ENCODE data around the gene NMNAT3.

The NMNAT3 gene

DNA sequence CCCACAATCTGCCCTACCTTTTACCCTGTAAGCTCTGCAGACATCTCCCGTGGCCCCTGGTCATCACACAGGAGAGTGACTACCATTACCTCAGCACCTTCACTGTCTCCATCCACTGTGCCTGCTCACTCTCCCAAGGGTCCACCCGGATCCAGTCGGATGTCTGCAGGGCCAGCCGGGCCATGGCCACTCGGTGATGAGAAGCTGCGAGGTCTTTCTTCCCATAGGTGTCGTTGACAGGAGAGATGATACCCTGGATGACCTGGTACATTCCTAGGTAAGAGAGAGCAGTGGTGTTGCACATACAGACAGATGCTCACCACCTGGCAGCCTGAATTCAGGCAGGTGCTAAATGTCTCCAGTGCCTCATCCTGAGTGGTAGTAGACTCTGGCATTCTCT, 99.0 kb downstream of the NMNAT3 start:
- no peak for DNase-seq (ENCODE audit: low read depth in 2 of 2)

DNA sequence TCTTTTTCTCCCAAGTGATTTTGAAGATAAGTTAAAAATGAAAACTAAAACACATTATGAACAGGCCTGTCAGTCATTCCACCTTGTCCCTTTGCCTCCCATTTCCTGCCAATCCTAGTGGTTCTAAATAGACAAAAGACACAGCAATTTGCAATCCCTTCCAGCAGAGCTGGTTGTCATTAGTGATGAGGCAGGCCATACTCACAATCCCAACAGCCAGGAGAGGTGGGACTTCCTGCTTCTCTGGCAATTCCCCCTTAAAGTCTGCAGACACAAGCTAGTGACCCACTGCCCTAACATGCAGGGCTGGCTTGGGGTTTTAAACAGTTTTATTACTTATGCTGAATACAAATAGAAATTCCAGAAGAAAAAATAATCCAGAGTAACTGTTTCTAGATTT, 99.9 kb downstream of the NMNAT3 start:
- no peak for DNase-seq (ENCODE audit: low read depth in 2 of 2)

DNA sequence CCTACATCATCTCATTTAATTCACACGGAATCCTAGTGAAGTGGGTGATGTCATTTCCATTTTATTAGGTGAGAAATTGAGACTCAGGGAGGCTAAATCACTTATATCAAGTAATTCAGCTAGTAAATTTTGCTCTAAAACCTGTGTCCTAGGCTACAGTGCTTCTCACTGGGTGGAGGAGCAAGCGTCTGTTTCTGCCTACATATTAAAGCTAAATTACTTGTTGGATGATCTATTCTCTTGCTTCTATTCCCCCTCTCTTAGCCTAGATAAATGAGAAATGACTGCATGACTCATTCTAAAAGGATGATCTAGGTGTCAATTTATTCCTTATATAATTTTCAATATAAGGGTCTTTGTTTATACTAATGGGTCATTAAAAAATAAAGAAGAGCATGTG, 100.4 kb downstream of the NMNAT3 start:
- DNase-seq (ENCODE audit: low read depth in 2 of 2) = no peak

DNA sequence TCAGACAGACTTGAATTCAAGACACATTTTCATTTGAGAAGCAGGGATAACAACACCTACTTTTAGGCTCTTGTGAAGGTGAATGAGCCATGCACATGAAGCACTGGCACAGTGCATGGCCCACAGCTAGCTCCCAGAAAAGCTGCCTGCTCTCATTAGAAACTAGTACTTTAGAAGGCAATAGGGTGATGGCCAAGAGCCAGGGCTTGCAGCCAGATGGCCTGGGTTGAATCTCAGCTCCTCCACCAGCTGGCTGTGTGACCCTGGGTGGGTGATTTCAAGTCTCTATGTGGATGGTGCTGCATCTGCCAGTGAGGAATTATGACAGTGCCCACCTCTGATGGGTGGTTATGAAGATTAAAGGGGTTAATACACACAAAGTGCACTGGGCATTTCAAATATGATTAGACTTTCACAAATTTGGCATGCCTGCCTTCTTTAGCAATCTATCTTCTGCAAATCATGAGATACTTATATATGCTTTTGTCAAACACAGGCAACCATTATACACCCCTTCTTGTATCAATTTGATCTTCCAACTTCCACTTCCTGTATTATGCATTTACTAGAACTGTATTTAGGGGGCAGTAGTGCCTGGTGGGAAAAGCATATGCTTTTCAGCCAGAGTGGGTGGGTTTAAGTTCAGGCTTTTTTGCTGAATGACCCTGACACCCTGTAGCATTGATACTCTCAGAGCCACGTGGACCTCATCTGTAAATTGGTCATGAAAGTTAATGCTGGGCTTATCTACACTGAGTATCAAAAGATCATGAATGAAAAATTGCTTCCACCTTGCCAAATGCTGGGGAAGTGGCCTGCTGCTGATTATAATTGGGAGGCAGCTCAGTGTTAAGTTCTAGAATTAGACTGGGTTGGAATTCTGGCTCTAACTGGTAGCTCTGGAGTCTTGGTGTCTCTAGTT, 103.5 kb downstream of the NMNAT3 start:
- DNase-seq (ENCODE audit: low read depth in 2 of 2) = no peak

DNA sequence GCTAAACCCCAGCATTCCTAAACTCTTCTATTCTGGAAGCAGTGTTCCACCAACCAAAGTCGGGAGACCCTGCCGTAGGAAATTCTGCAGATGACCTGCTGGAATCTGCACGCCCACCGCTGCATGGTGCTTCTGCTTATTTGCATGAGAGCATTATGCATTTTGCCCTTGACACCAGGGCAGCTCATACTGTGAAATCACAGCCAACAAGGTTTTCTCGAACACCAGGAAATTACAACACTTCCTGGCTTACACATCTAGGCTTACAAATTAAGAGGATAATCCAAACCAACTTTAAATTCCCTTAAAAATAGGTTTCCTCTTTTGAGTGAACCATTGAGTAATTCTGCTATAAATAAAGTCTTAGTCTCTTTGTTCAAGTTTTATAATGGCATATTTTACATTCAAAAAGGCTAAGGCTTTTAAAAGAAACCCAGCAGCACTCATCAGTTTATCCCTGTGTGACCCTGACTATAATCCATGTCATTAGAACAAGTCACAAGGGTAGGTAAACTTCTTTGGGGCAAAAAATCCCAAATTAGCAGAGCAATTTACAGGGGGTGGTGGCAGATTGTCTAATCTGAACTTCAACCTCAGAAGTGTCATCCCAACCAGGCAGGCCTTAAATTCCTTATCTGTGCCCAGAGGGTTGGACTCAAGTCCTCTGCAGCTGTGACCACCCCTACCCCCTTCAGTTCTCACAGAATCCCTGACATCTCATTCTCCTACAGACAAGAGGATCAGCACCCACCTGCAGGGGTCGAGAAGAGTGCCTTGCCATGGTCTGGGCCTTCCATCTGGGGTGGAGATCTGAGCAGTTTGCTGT, 104.7 kb downstream of the NMNAT3 start:
- DNase-seq (ENCODE audit: low read depth in 2 of 2) = no peak

DNA sequence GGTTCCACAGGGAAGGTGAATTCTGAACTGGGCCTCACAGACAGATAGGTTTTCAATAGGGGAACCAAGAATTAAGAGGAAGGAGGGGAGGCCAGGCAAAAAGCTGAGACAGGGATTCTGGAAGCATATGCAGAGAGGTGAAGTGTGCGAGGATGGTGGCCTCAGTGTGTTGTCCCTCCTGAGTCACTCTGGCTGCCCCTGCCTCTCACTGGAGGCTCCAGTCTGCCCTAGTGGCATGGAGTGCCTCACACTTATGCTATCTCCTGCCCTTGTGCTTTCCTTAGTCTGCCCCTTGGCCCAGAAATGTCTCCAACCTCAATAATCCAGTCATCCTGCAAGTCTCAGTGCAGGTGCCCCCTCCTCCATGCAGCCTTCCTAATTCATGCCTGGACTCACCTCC, 106.1 kb downstream of the NMNAT3 start:
- DNase-seq (ENCODE audit: low read depth in 2 of 2) = no peak

DNA sequence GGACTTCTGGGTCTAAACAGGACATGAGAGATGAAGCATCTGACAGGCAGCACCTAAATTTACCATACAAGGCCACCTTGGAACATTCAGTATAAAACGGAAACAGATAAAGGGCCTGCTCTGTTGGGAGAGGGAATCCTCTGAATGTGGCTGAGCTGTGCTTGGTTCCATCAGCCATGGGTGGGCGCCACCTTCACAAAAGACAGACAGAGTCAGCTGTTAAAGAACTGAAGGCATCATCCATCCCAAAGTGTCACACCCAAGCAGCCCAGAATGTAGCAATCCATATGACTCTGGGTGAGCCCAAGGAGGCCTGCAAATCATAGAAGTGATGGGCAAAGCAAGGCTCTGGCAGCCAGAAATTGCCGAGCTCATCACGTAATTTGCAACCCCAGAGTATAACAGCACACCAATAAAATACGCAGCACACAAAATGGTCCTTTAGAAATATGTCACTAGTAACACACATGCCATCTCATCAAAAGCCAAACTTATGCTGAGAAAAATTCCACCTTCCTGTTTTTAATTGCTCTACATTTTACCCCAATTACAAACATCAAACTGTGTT, 113.4 kb downstream of the NMNAT3 start:
- no peak for DNase-seq (ENCODE audit: low read depth in 2 of 2)

DNA sequence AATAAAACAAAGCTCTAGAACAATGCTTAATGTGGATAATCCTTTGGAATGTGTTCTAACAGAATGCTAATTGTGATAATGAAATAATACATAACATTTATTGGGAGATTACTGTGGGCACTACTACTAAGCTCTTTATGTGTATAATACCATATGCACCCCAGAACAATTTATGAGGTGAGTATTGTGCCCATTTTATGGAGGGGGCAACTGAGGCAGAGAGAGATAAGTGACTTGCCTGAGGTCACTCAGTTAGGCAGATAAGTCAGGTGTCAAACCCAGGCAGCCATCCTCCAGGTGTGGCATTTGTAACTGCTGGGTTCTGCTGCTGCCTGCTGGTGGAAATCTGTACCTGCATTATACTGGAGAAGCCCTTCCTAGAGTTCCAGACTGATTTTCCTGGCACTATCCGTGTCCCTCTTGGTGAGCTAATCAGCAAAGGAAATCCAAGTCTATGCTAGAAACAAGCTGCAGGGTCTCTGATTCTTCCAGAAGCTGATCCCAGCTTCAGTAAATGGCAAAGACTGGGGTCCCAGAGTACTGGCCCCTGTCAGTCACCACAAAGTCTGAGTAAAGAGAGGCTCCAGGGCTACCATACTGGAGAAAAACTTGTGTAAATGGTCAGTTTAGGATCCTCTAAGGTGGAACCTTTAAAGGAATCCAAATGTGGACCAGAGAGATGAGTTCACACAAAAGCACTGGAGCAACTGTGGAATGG, 115.7 kb downstream of the NMNAT3 start:
- no peak for DNase-seq (ENCODE audit: low read depth in 2 of 2)

DNA sequence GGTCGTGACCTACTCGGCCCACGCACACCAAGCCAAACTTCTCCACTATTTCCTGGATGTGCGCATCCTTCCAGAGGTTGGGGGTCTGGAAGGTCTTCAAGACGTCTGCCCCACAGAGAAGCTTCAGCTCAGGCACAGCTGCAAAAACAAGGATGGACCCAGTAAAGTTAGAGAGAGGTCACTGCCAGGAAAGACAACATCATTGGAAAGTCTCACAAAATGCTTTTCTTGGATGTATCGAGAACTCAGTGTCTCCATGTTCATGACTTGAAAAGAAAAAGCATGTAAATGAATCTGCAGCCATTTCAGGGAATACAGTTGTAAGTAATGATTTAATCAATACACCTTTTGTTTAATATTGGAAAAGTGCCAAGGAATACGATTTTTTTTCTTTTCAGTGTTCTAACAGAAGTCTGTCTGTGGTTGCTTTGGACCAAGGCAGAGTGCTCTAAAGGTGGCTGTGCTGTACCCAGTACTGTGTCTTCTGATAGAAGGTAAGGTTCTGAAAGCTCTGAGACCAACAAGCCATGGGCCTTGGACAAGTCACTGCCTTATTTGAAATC, 116.4 kb downstream of the NMNAT3 start:
- DNase-seq (ENCODE audit: low read depth in 2 of 2) = no peak

DNA sequence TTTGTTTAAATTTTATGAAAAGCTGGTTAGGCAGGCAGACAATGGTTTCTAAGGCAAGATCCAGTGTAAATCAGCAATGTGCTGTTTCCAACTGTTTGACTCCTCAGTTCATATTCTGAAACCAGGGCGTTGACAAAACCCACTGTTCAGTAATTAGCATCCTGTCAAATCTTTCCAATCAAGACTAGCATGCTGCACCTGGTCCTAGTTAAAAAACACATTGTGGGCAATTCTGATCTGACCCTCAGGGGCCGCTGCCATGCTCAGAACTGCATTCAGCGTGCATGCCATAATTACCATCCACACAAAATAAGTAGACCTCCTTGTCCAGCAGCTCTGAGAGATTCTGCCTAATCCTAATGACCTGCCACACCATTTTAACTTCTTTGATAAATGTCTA, 117.4 kb downstream of the NMNAT3 start:
- DNase-seq (ENCODE audit: low read depth in 2 of 2) = no peak

DNA sequence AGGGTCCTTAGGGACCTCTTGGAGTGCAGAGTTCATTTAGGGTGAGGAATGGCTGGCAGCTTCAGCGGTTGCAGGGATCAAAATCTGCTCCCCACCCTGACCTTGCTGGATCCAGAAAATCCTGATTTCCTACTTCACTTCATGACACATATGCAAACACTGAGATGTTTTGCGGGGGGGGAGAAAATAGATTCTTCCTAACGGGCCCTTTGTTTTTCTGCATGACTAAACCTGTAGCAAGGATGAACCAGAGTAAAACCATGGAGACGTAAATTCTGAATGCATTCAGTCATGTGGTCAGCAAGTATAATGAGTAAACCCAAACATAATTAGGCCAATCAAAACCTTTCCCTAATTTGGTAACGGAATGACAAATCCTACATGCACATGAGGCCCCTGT, 118.2 kb downstream of the NMNAT3 start:
- no peak for DNase-seq (ENCODE audit: low read depth in 2 of 2)

DNA sequence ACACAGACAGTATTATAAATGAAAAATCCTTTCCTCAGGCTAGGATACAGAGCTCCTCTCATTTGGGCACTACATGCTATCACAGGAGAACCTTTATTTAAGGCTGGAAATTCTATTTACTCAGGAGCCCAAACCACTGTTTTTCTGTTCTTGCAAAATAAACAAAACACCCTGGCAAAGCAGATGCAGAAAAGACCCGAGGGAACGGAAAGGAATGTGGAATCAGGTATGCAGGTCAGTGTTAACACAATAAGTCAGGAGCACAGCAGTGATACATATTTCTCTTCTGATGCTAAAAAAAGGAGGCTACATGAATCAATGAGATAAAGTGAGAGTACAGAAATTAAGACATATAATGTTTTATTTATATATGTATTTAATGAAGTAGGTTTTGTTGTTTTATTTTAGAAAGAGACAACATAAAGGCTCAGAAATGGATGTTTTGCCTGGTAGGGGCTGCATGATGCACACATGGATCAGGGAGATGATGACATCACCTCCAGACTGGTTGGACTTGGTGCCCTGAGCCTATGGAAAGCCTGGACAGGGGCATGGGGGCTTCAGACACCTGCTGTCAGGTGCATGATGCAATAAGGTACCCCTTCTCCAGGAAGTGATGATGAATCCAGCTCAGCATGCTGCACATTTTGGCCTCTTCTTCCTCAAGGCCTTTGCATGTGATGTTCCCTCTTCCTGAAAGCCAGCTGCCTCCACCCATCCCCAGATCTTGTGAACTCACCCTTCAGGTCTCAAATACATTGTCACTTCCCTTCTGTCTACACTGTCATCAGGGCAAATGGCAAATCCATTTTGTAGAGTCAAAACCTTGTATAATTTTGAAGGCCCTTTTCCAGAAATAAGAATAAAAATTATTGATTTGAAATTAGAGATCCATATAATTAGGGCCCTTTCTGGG, 119.2 kb downstream of the NMNAT3 start:
- no peak for DNase-seq (ENCODE audit: low read depth in 2 of 2)

DNA sequence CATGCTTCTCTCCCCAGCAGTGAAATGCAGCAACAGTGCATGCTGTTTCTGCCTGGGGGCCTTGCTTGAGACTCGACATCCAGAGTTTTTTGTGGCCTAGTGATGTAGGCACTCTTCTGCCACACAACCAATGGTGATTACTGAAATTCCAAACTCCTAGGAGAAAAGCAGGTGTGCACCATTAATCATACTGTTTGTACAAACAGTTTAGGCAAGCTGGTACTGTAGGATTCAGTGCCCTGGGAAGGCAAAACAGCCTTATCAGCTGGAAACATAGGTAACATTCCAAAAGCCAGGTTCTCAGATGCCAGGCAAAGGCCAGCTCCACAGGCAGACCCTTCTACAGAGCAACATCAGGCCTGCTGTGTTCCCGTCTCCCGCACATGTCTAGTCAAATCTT, 120.7 kb downstream of the NMNAT3 start:
- no peak for DNase-seq (ENCODE audit: low read depth in 2 of 2)

DNA sequence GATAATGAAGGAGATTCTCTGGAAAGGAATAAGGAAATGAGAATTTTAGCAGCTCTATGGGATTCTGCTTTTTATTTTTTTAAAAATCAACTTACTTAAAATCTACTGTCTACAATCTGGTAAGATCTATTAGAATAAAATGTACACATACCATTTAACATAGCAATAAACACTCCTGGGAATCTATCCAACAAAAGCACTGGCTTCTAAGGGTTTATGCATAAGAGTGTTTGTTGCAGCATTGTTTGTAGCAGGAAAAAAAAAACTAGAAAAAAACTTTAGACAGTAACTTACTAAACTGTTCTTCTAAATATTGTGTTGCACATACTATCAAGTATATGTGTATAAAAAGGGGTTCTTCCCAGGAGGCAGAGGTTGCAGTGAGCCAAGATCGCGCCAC, 122.5 kb downstream of the NMNAT3 start:
- DNase-seq (ENCODE audit: low read depth in 2 of 2) = no peak

DNA sequence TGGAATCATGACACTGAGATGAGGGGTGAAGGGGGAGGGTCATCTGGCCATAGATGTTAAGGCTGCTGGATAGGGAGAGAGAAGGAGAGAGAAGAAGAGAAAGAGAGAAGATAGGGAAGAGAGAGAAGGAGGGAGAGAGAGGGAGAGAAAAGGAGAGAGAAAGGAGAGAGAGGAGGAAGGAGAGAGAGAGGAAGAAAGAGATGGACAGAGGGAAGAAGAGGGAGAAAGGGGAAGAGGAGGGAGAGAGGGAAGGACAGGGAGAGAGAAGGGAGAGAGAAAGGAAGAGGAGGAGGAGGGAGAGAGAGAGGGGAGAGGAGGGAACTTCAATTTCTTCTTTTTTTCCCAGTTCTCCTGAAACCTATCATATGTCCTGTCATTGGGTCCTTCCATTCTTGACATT, 123.1 kb downstream of the NMNAT3 start:
- DNase-seq (ENCODE audit: low read depth in 2 of 2) = no peak

DNA sequence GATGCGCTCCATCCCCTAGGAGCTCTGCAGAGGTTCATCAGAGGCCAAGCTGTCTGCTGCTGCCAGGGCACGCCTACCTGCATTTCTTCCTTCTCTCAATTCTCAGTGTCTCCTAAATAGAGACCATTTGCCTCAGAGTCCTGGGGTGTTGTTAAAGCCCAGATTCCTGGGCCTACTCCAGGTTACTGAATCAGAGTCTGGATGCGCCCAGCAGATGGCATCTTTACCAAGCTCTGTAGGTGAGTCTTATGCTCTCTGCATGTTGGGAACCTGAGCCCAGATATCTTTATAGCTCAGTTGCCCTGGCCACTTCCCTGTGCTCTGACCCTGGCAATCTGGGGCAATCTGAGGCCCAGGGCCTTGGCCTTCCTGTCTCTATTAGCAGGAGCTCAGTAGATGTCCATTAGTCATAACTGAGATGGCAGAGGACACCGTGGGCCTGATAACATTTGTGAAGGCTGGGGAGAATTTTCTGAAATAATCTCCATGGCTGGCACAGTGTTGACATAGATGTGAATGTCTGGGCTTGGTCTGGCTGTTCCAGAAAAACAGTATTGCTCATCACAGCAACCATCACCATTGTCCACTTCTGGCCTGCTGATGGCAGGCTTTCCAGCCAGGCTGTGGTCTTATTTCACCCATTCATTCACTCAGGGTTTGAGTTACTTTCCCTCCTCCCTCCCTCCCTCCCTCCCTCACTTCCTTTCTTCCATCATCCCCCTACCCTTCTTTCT, 125.0 kb downstream of the NMNAT3 start:
- no peak for DNase-seq (ENCODE audit: low read depth in 2 of 2)

DNA sequence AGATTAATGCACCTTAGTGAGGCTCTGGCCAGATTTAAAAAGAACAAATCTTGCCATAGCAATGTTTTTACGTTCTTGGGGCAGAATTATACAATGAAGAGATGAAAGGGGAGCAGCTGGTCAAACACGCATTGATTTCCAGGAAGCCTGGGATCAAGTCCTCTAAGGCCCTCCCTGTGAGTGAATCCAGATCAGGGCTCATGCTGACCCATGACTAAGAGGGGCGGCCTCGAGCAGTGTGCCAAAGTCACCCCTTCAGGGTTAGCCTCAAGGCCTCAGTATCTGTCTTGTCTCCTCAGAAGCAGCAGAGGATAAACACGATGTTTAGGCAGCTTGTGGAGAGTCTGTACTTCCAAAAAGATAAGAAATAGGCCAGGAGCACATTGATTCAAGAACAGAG, 129.0 kb downstream of the NMNAT3 start:
- DNase-seq (ENCODE audit: low read depth in 2 of 2) = no peak

DNA sequence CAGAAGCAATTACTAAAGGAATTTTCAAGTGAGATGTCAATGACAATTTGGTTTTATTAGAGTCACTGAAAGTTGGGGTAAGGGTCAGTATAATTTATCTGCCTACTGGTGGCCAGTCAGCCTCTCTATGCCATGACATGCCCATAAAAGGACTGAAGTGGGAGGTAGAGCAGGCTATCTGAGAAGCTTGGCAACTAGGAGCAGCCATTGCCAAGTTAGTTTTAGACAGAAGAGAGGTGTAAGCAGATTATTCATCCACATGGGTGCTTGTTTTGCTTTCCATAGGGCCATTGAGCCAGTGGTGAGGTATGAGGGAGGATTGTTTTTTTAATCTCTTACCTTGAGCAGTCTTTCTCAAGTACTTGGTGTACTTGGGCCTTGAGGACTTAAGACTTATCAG, 130.1 kb downstream of the NMNAT3 start:
- no peak for DNase-seq (ENCODE audit: low read depth in 2 of 2)

DNA sequence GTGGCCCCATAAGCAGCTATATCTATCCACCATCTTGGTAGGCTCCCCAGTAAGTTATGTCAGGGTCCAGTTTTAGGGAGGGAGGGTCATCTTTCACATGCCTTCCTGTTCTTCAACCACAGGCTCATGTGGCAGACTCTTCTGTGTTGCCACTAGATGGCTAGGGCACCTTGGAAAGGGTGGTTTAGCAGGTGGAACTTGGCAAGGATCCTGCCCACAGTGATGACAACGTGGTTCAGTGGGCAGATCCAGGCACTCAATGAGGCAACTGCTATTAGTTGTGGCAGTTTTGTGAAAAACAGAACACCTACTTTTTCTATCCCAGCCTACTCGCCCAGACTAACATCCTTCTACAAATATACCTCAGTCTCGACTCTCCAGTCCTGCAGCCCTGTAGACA, 131.0 kb downstream of the NMNAT3 start:
- no peak for DNase-seq (ENCODE audit: low read depth in 2 of 2)
